Glutamatergic neuron (in vitro differentiated cells): Measurements from ENCODE around the gene SPACA7. TPM values are rescaled to one million over a fixed set of nuclear protein-coding genes. Genes with fewer than 3 reads are reported as not detected.

Experiments used
- DNase-seq: peaks from one replicate; pipeline ENCODE4 v3.0.0; 2022
- H3K27ac Mint-ChIP-seq: one replicate; pipeline ENCODE4 v1.8.0; 2020; ENCODE audit warnings: mild to moderate bottlenecking, mixed read lengths, inconsistent platforms; ENCODE audit not compliant: unreplicated experiment
- H3K27me3 Mint-ChIP-seq: one replicate; pipeline ENCODE4 v1.8.0; 2020; ENCODE audit warnings: mild to moderate bottlenecking, moderate library complexity, mixed read lengths, inconsistent platforms; ENCODE audit not compliant: unreplicated experiment
- H3K36me3 Mint-ChIP-seq: one replicate; pipeline ENCODE4 v1.8.0; 2020; ENCODE audit warnings: mild to moderate bottlenecking, mixed read lengths, inconsistent platforms; ENCODE audit not compliant: unreplicated experiment
- H3K4me1 Mint-ChIP-seq: one replicate; pipeline ENCODE4 v1.8.0; 2020; ENCODE audit warnings: mild to moderate bottlenecking, low read depth, mixed read lengths, inconsistent platforms; ENCODE audit not compliant: unreplicated experiment
- H3K4me3 Mint-ChIP-seq: one replicate; pipeline ENCODE4 v1.8.0; 2020; ENCODE audit warnings: mild to moderate bottlenecking, mixed read lengths, inconsistent platforms; ENCODE audit not compliant: unreplicated experiment
- H3K9me3 Mint-ChIP-seq: one replicate; pipeline ENCODE4 v1.8.0; 2020; ENCODE audit warnings: mild to moderate bottlenecking, moderate library complexity, mixed read lengths, inconsistent platforms; ENCODE audit not compliant: unreplicated experiment
- CTCF ChIP-seq: fragments of 200-600 bp; sonication (generic); IDR thresholded peaks from one replicate; pipeline ENCODE4 v1.5.0; 2021; ENCODE audit not compliant: partially characterized antibody, unreplicated experiment
- total RNA-seq: library from RNA; stranded (reverse); fragmentation: NEBNext Ultra II Directional; extraction: Animal tissue kit (Norgen Biotek cat#: 25700); gene quantifications from one replicate; pipeline ENCODE4 v1.2.1, GENCODE V29; 2021; ENCODE audit not compliant: unreplicated experiment

The SPACA7 gene
- total RNA-seq, 1 donor from 2014 or later, result not detected

GRCh38 chr13:112479389-112479788 lies 103.2 kb downstream of the SPACA7 start:
- Mint-ChIP-seq H3K27ac (no peak overlapping the region), H3K4me3 (no peak overlapping the region), H3K4me1 (no peaks in the 10 kb centered on the region), H3K9me3 (peaks cover 1% of the 10 kb centered on the region), H3K27me3 (no peaks in the 10 kb centered on the region), H3K36me3 (peaks cover 14% of the 10 kb centered on the region)
- DNase-seq, result no peak
- no peak for TF ChIP-seq CTCF

DNA sequence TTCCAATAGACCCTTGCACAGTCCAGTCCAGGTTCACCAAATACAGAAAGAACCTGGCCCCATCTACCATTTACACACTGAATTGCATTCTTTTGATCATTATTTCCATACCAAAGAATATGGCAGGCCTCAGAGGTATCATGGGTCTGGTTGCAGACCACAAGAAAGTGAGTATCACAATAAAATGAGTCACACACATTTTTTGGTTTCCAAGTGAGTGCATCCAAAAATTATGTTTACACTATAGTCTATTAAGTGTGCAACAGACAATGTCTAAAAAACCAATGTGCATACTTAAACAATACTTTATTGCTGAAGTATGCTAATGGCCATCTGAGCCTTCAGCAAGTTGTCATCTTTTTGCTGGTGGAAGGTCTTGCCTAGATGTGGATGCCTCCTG lies 105.3 kb downstream of the SPACA7 start:
- Mint-ChIP-seq H3K27me3 (no peaks in the 10 kb centered on the region), H3K27ac (no peak overlapping the region), H3K4me1 (peaks cover 1% of the 10 kb centered on the region), H3K9me3 (peaks cover 1% of the 10 kb centered on the region), H3K4me3 (no peak overlapping the region), H3K36me3 (peaks cover 14% of the 10 kb centered on the region)
- no peak for TF ChIP-seq CTCF
- no peak for DNase-seq

DNA sequence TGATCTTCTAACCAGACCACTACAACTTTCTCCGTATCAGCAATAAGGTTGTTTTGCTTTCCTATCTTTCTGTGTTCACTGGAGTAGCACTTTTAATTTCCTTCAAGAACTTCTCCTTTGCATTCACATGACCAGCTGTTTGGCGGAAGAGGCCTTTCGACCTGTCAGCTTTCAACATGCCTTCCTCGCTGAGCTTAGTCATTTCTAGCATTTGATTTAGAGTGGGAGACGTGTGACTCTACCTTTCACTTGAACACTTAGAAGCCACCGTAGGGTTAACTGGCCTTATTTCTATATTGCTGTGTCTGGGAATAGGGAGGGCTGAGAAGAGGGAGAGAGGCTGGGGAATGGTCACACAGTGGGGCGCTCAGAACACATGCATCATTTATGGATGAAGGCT lies 107.1 kb downstream of the SPACA7 start:
- DNase-seq, result no peak
- no peak overlapping the region for H3K27ac Mint-ChIP-seq
- peaks cover 12% of the 10 kb centered on the region for H3K4me1 Mint-ChIP-seq
- no peak for TF ChIP-seq CTCF
- H3K27me3 Mint-ChIP-seq, result peaks cover 4% of the 10 kb centered on the region
- peaks cover 14% of the 10 kb centered on the region for H3K36me3 Mint-ChIP-seq
- no peak overlapping the region for H3K4me3 Mint-ChIP-seq
- peaks cover 1% of the 10 kb centered on the region for H3K9me3 Mint-ChIP-seq

Other genes with a start within 250 kb of the SPACA7 start
- gene TUBGCP3, start 211.8 kb downstream of the SPACA7 start, total RNA-seq, result 36.6 TPM